ENCODE measurements around the gene KIF18A.

DNA sequence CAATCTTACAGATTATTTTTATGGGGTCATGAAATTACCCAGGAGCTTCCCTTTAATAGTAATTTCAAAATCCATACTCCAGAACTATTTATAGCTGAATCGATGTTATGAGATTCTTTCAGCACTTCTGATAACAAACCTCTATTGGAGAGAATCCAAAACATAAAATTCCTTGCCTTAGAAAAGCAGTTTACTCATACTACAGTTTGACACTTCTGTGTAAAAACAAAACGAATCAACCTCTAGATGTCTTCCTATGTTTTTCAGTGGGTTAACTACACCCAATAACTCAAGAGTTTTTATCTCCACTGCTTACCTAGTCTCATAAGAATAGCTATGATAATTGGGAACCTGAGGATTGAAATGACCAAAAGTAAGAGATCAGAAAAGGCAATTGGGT is 35.6 kb downstream of the KIF18A start:
- TF ChIP-seq ZNF577 (CRISPR knock-in tag; IDR thresholded peaks at IDR 0.05; ENCODE audit: borderline replicate concordance, low read depth): no peak
- no peak for TF ChIP-seq STAT5B (CRISPR knock-in tag; IDR thresholded peaks at IDR 0.05)
- TF ChIP-seq XBP1 (CRISPR knock-in tag; IDR thresholded peaks at IDR 0.05): no peak
- TF ChIP-seq CHD2 (IDR thresholded peaks at IDR 0.05; ENCODE audit: low read depth, low read length): no peak
- TF ChIP-seq CTCF (CRISPR knock-in tag; IDR thresholded peaks at IDR 0.05): no peak
- no peak for TF ChIP-seq FOXM1 (CRISPR knock-in tag; IDR thresholded peaks at IDR 0.05)
